WTC11 (cell line): ENCODE data around the gene RPL11. TPM values are rescaled to one million over a fixed set of nuclear protein-coding genes. Genes with fewer than 3 reads are reported as not detected.

Experiments
- ATAC-seq: fragments of 200-7000 bp; cut with Tn5 transposase; 2 replicates; pipeline ENCODE4 v1.10.0; 2021; ENCODE audit warnings: mild to moderate bottlenecking, moderate library complexity
- CTCF ChIA-PET: fragments of 300-600 bp; sonication (Branson Sonifier 250); formaldehyde crosslinking; loops from one replicate; lab custom pipeline; 2021; ENCODE audit warnings: antibody characterized with exemption; lab: Charles Lee
- POLR2A ChIA-PET: fragments of 350-600 bp; sonication (Branson Sonifier 250); formaldehyde crosslinking; loops from one replicate; lab custom pipeline; 2021; ENCODE audit warnings: antibody characterized with exemption; lab: Charles Lee
- DNase-seq: peaks from one replicate; pipeline ENCODE4 v3.0.0; 2021; ENCODE audit warnings: low spot score
- H3K27ac Mint-ChIP-seq: 2 replicates; pipeline ENCODE4 v1.8.0; 2021; ENCODE audit warnings: mixed read lengths
- H3K27me3 Mint-ChIP-seq: 2 replicates; pipeline ENCODE4 v1.8.0; 2021; ENCODE audit warnings: low read depth, mild to moderate bottlenecking, moderate library complexity, mixed read lengths
- H3K36me3 Mint-ChIP-seq: 2 replicates; pipeline ENCODE4 v1.8.0; 2021; ENCODE audit warnings: mixed read lengths
- H3K4me1 Mint-ChIP-seq: 2 replicates; pipeline ENCODE4 v1.8.0; 2022; ENCODE audit warnings: mixed read lengths
- H3K4me3 Mint-ChIP-seq: 2 replicates; pipeline ENCODE4 v1.8.0; 2021; ENCODE audit warnings: mild to moderate bottlenecking, moderate library complexity, mixed read lengths
- H3K9me3 Mint-ChIP-seq: 2 replicates; pipeline ENCODE4 v1.8.0; 2021; ENCODE audit warnings: mixed read lengths
- ATF6 ChIP-seq: sonication (generic); formaldehyde crosslinking; IDR thresholded peaks from 2 replicates; pipeline ENCODE4 v1.8.1; 2023; ENCODE audit warnings: mild to moderate bottlenecking, missing genetic modification reagents
- E2F4 ChIP-seq: sonication (generic); formaldehyde crosslinking; IDR thresholded peaks from 2 replicates; pipeline ENCODE4 v1.8.1; 2022; ENCODE audit warnings: low read depth, mild to moderate bottlenecking, moderate library complexity, missing genetic modification reagents, borderline replicate concordance
- FOXJ3 ChIP-seq: sonication (generic); formaldehyde crosslinking; IDR thresholded peaks from 2 replicates; pipeline ENCODE4 v1.9.0; 2021; ENCODE audit warnings: missing genetic modification reagents, mild to moderate bottlenecking, borderline replicate concordance
- FOXK1 ChIP-seq: sonication (generic); formaldehyde crosslinking; IDR thresholded peaks from 2 replicates; pipeline ENCODE4 v1.8.0; 2022; ENCODE audit warnings: mild to moderate bottlenecking, moderate library complexity, missing genetic modification reagents
- GRHL2 ChIP-seq: fragments of 250-450 bp; sonication (Bioruptor Pico); IDR thresholded peaks from 2 replicates; pipeline ENCODE4 v1.8.0; 2022; ENCODE audit warnings: mild to moderate bottlenecking, moderate library complexity; ENCODE audit not compliant: insufficient replicate concordance, severe bottlenecking
- IRF2 ChIP-seq: sonication (generic); formaldehyde crosslinking; IDR thresholded peaks from 2 replicates; pipeline ENCODE4 v1.8.0; 2022; ENCODE audit warnings: low read depth, missing genetic modification reagents, borderline replicate concordance
- JUN ChIP-seq: sonication (generic); formaldehyde crosslinking; IDR thresholded peaks from 2 replicates; pipeline ENCODE4 v1.8.0; 2023; ENCODE audit warnings: mild to moderate bottlenecking, missing genetic modification reagents
- KAT7 ChIP-seq: sonication (generic); formaldehyde crosslinking; IDR thresholded peaks from 2 replicates; pipeline ENCODE4 v1.8.1; 2023; ENCODE audit warnings: missing genetic modification reagents, mild to moderate bottlenecking, borderline replicate concordance
- NR3C1 ChIP-seq: sonication (generic); formaldehyde crosslinking; conservative IDR thresholded peaks from 2 replicates; pipeline ENCODE4 v1.8.1; 2023; ENCODE audit warnings: low read depth, mild to moderate bottlenecking, missing genetic modification reagents
- PRRX2 ChIP-seq: fragments of 250-450 bp; sonication (Bioruptor Pico); IDR thresholded peaks from 2 replicates; pipeline ENCODE4 v1.8.0; 2021; ENCODE audit warnings: mild to moderate bottlenecking
- RELA ChIP-seq: sonication (generic); formaldehyde crosslinking; IDR thresholded peaks from 2 replicates; pipeline ENCODE4 v1.8.1; 2022; ENCODE audit warnings: missing genetic modification reagents, mild to moderate bottlenecking, borderline replicate concordance
- TCF7 ChIP-seq: sonication (generic); formaldehyde crosslinking; IDR thresholded peaks from 2 replicates; pipeline ENCODE4 v1.8.0; 2022; ENCODE audit warnings: mild to moderate bottlenecking, low read depth, missing genetic modification reagents, moderate library complexity
- ZMAT4 ChIP-seq: fragments of 250-450 bp; sonication (Bioruptor Pico); IDR thresholded peaks from 2 replicates; pipeline ENCODE4 v1.9.0; 2021; ENCODE audit warnings: mild to moderate bottlenecking
- ZNF232 ChIP-seq: sonication (generic); formaldehyde crosslinking; IDR thresholded peaks from 2 replicates; pipeline ENCODE4 v1.8.0; 2022; ENCODE audit warnings: mild to moderate bottlenecking, missing genetic modification reagents
- ZNF416 ChIP-seq: fragments of 250-450 bp; sonication (Bioruptor Pico); IDR thresholded peaks from 2 replicates; pipeline ENCODE4 v1.9.0; 2021; ENCODE audit warnings: mild to moderate bottlenecking, inconsistent platforms
- ZNF423 ChIP-seq: fragments of 250-450 bp; sonication (Bioruptor Pico); IDR thresholded peaks from 2 replicates; pipeline ENCODE4 v2.1.2; 2022; ENCODE audit warnings: mild to moderate bottlenecking, moderate library complexity
- ZNF671 ChIP-seq: fragments of 250-450 bp; sonication (Bioruptor Pico); IDR thresholded peaks from 2 replicates; pipeline ENCODE4 v1.8.0; 2021; ENCODE audit warnings: mild to moderate bottlenecking
- total RNA-seq: library from RNA; stranded (reverse); gene quantifications from 3 replicates; pipeline ENCODE4 v1.2.3, GENCODE V29; 2021
- TF ChIP-seq, protein P1 (sequence below): fragments of 250-450 bp; sonication (Bioruptor Pico); IDR thresholded peaks from 2 replicates; pipeline ENCODE4 v1.8.0; 2021; ENCODE audit warnings: mild to moderate bottlenecking
- TF ChIP-seq, protein P2 (sequence below): sonication (generic); formaldehyde crosslinking; IDR thresholded peaks from 2 replicates; pipeline ENCODE4 v1.8.1; 2023; ENCODE audit warnings: mild to moderate bottlenecking, missing genetic modification reagents, borderline replicate concordance
- TF ChIP-seq, protein P3 (sequence below): sonication (generic); formaldehyde crosslinking; IDR thresholded peaks from 2 replicates; pipeline ENCODE4 v1.8.0; 2023; ENCODE audit warnings: mild to moderate bottlenecking, missing genetic modification reagents
- TF ChIP-seq, protein P4 (sequence below): sonication (generic); formaldehyde crosslinking; IDR thresholded peaks from 2 replicates; pipeline ENCODE4 v1.8.1; 2022; ENCODE audit warnings: mild to moderate bottlenecking, moderate library complexity, missing genetic modification reagents

RPL11 gene
- total RNA-seq, 1 experiment from 2014 or later = 1,406 TPM

- peak overlapping the region; percentile 92 for H3K27ac Mint-ChIP-seq
- TF ChIP-seq ZNF671 = peak; percentile 54; the same call in 1 of the 2 replicates
- TF ChIP-seq, protein P1, sequence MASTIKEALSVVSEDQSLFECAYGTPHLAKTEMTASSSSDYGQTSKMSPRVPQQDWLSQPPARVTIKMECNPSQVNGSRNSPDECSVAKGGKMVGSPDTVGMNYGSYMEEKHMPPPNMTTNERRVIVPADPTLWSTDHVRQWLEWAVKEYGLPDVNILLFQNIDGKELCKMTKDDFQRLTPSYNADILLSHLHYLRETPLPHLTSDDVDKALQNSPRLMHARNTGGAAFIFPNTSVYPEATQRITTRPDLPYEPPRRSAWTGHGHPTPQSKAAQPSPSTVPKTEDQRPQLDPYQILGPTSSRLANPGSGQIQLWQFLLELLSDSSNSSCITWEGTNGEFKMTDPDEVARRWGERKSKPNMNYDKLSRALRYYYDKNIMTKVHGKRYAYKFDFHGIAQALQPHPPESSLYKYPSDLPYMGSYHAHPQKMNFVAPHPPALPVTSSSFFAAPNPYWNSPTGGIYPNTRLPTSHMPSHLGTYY (CRISPR knock-in tag) = peak; percentile 60; the same call in 1 of the 2 replicates
- TF ChIP-seq TCF7 (CRISPR knock-in tag) = no peak
- TF ChIP-seq ZNF416 (CRISPR knock-in tag) = 0 out of 2 replicates have a peak, but pooled peaks have one; percentile 16
- TF ChIP-seq FOXJ3 (CRISPR knock-in tag) = no peak
- TF ChIP-seq, protein P2, sequence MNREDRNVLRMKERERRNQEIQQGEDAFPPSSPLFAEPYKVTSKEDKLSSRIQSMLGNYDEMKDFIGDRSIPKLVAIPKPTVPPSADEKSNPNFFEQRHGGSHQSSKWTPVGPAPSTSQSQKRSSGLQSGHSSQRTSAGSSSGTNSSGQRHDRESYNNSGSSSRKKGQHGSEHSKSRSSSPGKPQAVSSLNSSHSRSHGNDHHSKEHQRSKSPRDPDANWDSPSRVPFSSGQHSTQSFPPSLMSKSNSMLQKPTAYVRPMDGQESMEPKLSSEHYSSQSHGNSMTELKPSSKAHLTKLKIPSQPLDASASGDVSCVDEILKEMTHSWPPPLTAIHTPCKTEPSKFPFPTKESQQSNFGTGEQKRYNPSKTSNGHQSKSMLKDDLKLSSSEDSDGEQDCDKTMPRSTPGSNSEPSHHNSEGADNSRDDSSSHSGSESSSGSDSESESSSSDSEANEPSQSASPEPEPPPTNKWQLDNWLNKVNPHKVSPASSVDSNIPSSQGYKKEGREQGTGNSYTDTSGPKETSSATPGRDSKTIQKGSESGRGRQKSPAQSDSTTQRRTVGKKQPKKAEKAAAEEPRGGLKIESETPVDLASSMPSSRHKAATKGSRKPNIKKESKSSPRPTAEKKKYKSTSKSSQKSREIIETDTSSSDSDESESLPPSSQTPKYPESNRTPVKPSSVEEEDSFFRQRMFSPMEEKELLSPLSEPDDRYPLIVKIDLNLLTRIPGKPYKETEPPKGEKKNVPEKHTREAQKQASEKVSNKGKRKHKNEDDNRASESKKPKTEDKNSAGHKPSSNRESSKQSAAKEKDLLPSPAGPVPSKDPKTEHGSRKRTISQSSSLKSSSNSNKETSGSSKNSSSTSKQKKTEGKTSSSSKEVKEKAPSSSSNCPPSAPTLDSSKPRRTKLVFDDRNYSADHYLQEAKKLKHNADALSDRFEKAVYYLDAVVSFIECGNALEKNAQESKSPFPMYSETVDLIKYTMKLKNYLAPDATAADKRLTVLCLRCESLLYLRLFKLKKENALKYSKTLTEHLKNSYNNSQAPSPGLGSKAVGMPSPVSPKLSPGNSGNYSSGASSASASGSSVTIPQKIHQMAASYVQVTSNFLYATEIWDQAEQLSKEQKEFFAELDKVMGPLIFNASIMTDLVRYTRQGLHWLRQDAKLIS (CRISPR knock-in tag) = no peak
- no peak for TF ChIP-seq ZMAT4 (CRISPR knock-in tag)
- TF ChIP-seq PRRX2 = no peak; the same call in 1 of the 2 replicates
- TF ChIP-seq FOXK1 = no peak
- TF ChIP-seq KAT7 = peak; percentile 21; the same call in 1 of the 2 replicates
- TF ChIP-seq E2F4 (CRISPR knock-in tag) = no peak
- TF ChIP-seq, protein P3, sequence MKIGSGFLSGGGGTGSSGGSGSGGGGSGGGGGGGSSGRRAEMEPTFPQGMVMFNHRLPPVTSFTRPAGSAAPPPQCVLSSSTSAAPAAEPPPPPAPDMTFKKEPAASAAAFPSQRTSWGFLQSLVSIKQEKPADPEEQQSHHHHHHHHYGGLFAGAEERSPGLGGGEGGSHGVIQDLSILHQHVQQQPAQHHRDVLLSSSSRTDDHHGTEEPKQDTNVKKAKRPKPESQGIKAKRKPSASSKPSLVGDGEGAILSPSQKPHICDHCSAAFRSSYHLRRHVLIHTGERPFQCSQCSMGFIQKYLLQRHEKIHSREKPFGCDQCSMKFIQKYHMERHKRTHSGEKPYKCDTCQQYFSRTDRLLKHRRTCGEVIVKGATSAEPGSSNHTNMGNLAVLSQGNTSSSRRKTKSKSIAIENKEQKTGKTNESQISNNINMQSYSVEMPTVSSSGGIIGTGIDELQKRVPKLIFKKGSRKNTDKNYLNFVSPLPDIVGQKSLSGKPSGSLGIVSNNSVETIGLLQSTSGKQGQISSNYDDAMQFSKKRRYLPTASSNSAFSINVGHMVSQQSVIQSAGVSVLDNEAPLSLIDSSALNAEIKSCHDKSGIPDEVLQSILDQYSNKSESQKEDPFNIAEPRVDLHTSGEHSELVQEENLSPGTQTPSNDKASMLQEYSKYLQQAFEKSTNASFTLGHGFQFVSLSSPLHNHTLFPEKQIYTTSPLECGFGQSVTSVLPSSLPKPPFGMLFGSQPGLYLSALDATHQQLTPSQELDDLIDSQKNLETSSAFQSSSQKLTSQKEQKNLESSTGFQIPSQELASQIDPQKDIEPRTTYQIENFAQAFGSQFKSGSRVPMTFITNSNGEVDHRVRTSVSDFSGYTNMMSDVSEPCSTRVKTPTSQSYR (CRISPR knock-in tag) = no peak
- TF ChIP-seq JUN = no peak
- TF ChIP-seq ZNF232 (CRISPR knock-in tag) = no peak
- TF ChIP-seq, all 79 proteins: peak for 4
- H3K27me3 Mint-ChIP-seq = no peaks in the 10 kb centered on the region
- DNase-seq = no peak
- no peaks in the 10 kb centered on the region for H3K9me3 Mint-ChIP-seq
- peaks cover 45% of the 10 kb centered on the region for H3K4me1 Mint-ChIP-seq
- POLR2A ChIA-PET = interaction anchor here (1.0 to 1.2 kb wide), 2 partner anchors 10 to 51 kb away, joined by 3 to 6 read pairs; partner anchors contain the start of gene ELOA
- peak overlapping the region; percentile 98 for H3K4me3 Mint-ChIP-seq
- no peak for ATAC-seq
- CTCF ChIA-PET = interaction anchor here (0.6 to 1.8 kb wide), 9 partner anchors 22 to 348 kb away, joined by 3 to 11 read pairs (median 5); partner anchors contain the start of genes ASAP3, ELOA and HNRNPR
- H3K36me3 Mint-ChIP-seq = peaks cover 56% of the 10 kb centered on the region
Measured at GRCh38 chr1:23692308-23692871, 784 bp downstream of the RPL11 start.

DNA sequence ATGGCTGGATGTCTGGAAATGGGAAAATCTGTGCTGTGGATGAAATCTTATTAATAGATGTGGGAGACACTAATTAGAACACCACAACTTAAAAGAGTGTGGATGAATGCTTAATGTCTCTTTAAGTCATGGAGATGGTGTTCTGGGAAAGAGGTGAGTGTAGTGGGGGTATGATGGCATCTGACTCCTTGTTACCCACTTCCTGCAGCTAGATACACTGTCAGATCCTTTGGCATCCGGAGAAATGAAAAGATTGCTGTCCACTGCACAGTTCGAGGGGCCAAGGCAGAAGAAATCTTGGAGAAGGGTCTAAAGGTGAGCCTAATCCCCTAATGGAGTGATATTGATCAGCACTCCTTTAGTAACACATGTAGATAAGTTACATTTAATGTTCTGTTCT is 2.0 kb downstream of the RPL11 start:
- POLR2A ChIA-PET = no interaction called here
- no peak for TF ChIP-seq ZMAT4 (CRISPR knock-in tag)
- no peak for TF ChIP-seq FOXJ3 (CRISPR knock-in tag)
- TF ChIP-seq ZNF423 (CRISPR knock-in tag) = no peak
- no peak for TF ChIP-seq ATF6 (CRISPR knock-in tag)
- TF ChIP-seq IRF2 (CRISPR knock-in tag) = no peak
- no peak for TF ChIP-seq GRHL2 (CRISPR knock-in tag)
- no peak for TF ChIP-seq NR3C1 (CRISPR knock-in tag)
- TF ChIP-seq RELA (CRISPR knock-in tag) = no peak
- TF ChIP-seq, protein P4, sequence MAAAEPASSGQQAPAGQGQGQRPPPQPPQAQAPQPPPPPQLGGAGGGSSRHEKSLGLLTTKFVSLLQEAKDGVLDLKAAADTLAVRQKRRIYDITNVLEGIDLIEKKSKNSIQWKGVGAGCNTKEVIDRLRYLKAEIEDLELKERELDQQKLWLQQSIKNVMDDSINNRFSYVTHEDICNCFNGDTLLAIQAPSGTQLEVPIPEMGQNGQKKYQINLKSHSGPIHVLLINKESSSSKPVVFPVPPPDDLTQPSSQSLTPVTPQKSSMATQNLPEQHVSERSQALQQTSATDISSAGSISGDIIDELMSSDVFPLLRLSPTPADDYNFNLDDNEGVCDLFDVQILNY = no peak
- TF ChIP-seq, all 79 proteins: peak for 0
- ATAC-seq (no peak), DNase-seq (no peak)
- peak overlapping the region; percentile 98 for H3K4me3 Mint-ChIP-seq
- H3K36me3 Mint-ChIP-seq = peaks cover 66% of the 10 kb centered on the region
- no peaks in the 10 kb centered on the region for H3K9me3 Mint-ChIP-seq
- CTCF ChIA-PET = interaction anchor here (1.2 kb wide), 1 partner anchor 56 kb away, joined by 4 read pairs; no protein-coding TSS in a partner anchor
- H3K27me3 Mint-ChIP-seq = no peaks in the 10 kb centered on the region
- H3K4me1 Mint-ChIP-seq = peaks cover 49% of the 10 kb centered on the region
- H3K27ac Mint-ChIP-seq = peak overlapping the region; percentile 92
